HEK293 (cell line): Measurements from ENCODE around the gene KLHDC8B.

ENCODE experiments used
- KLF10 ChIP-seq: fragments of 450-650 bp; IDR thresholded peaks from 2 replicates; pipeline ENCODE4 v1.5.1; 2018; ENCODE audit warnings: missing biosample characterization, mild to moderate bottlenecking, missing genetic modification characterization
- YY1 ChIP-seq: fragments of 450-650 bp; formaldehyde crosslinking; IDR thresholded peaks from 2 replicates; pipeline ENCODE4 v1.5.1; 2018; ENCODE audit warnings: missing biosample characterization, missing genetic modification characterization
- ZEB2 ChIP-seq: fragments of 450-650 bp; formaldehyde crosslinking; IDR thresholded peaks from 2 replicates; pipeline ENCODE4 v1.5.1; 2016; ENCODE audit warnings: missing biosample characterization, missing genetic modification characterization
- ZFP69B ChIP-seq: fragments of 450-650 bp; formaldehyde crosslinking; IDR thresholded peaks from 2 replicates; pipeline ENCODE4 v1.5.1; 2016; ENCODE audit warnings: missing biosample characterization, missing genetic modification characterization
- ZNF2 ChIP-seq: fragments of 450-650 bp; formaldehyde crosslinking; IDR thresholded peaks from 2 replicates; pipeline ENCODE4 v1.5.1; 2016; ENCODE audit warnings: missing biosample characterization, missing genetic modification characterization
- ZNF302 ChIP-seq: fragments of 450-650 bp; formaldehyde crosslinking; IDR thresholded peaks from 2 replicates; pipeline ENCODE4 v1.5.1; 2016; ENCODE audit warnings: missing biosample characterization, missing genetic modification characterization, low read depth
- ZNF623 ChIP-seq: fragments of 450-650 bp; formaldehyde crosslinking; IDR thresholded peaks from 2 replicates; pipeline ENCODE4 v1.5.1; 2016; ENCODE audit warnings: missing biosample characterization, missing genetic modification characterization
- ZNF626 ChIP-seq: fragments of 450-650 bp; sonication (Bioruptor Pico); formaldehyde crosslinking; IDR thresholded peaks from 2 replicates; pipeline ENCODE4 v1.5.1; 2018; ENCODE audit warnings: missing biosample characterization, missing genetic modification characterization, inconsistent platforms
- ZNF747 ChIP-seq: fragments of 450-650 bp; formaldehyde crosslinking; IDR thresholded peaks from 2 replicates; pipeline ENCODE4 v1.5.1; 2016; ENCODE audit warnings: missing biosample characterization, missing genetic modification characterization
- ZNF768 ChIP-seq: fragments of 450-650 bp; formaldehyde crosslinking; IDR thresholded peaks from 2 replicates; pipeline ENCODE4 v1.5.1; 2018; ENCODE audit warnings: missing biosample characterization, mild to moderate bottlenecking, missing genetic modification characterization
- ZNF776 ChIP-seq: fragments of 450-650 bp; formaldehyde crosslinking; IDR thresholded peaks from 2 replicates; pipeline ENCODE4 v1.5.0; 2017; ENCODE audit warnings: missing biosample characterization, missing genetic modification characterization, borderline replicate concordance
- TF ChIP-seq, protein P1 (sequence below): fragments of 450-650 bp; formaldehyde crosslinking; IDR thresholded peaks from 2 replicates; pipeline ENCODE4 v1.5.1; 2016; ENCODE audit warnings: missing biosample characterization, missing genetic modification characterization
- TF ChIP-seq, protein P2 (sequence below): fragments of 450-650 bp; formaldehyde crosslinking; IDR thresholded peaks from 2 replicates; pipeline ENCODE4 v1.5.1; 2016; ENCODE audit warnings: missing biosample characterization, missing genetic modification characterization

DNA sequence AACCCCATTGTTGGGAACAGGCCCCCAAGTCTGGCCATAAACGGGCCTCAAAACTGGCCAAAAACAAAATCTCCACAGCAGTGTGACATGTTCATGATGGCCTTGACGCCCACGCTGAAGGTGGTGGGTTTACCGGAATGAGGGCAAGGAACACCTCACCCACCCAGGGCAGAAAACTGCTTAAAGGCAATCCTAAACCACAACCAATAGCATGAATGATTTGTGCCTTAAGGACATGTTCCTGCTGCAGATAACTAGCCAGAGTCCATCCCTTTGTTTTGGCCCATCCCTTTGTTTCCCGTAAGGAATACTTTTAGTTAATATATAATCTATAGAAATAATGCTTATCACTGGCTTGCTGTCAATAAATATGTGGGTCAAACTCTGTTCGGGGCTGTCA, 47.7 kb downstream of the KLHDC8B start:
- TF ChIP-seq, protein P1, sequence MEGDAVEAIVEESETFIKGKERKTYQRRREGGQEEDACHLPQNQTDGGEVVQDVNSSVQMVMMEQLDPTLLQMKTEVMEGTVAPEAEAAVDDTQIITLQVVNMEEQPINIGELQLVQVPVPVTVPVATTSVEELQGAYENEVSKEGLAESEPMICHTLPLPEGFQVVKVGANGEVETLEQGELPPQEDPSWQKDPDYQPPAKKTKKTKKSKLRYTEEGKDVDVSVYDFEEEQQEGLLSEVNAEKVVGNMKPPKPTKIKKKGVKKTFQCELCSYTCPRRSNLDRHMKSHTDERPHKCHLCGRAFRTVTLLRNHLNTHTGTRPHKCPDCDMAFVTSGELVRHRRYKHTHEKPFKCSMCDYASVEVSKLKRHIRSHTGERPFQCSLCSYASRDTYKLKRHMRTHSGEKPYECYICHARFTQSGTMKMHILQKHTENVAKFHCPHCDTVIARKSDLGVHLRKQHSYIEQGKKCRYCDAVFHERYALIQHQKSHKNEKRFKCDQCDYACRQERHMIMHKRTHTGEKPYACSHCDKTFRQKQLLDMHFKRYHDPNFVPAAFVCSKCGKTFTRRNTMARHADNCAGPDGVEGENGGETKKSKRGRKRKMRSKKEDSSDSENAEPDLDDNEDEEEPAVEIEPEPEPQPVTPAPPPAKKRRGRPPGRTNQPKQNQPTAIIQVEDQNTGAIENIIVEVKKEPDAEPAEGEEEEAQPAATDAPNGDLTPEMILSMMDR (tag by site-specific recombination), result no peak
- no peak for TF ChIP-seq ZNF768
- no peak for TF ChIP-seq KLF10 (tag by site-specific recombination)
- no peak for TF ChIP-seq ZEB2 (tag by site-specific recombination)
- TF ChIP-seq ZFP69B (tag by site-specific recombination), result no peak
- TF ChIP-seq ZNF626, result no peak
- TF ChIP-seq ZNF747 (tag by site-specific recombination), result no peak
- TF ChIP-seq, protein P2, sequence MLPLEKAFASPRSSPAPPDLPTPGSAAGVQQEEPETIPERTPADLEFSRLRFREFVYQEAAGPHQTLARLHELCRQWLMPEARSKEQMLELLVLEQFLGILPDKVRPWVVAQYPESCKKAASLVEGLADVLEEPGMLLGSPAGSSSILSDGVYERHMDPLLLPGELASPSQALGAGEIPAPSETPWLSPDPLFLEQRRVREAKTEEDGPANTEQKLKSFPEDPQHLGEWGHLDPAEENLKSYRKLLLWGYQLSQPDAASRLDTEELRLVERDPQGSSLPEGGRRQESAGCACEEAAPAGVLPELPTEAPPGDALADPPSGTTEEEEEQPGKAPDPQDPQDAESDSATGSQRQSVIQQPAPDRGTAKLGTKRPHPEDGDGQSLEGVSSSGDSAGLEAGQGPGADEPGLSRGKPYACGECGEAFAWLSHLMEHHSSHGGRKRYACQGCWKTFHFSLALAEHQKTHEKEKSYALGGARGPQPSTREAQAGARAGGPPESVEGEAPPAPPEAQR (tag by site-specific recombination), result no peak
- TF ChIP-seq ZNF623 (tag by site-specific recombination), result no peak
- TF ChIP-seq ZNF302 (tag by site-specific recombination), result no peak
- no peak for TF ChIP-seq YY1 (tag by site-specific recombination)
- no peak for TF ChIP-seq ZNF2 (tag by site-specific recombination)
- TF ChIP-seq ZNF776 (tag by site-specific recombination), result no peak
